Bronchial epithelial cell (primary cell): ENCODE results near the gene MYO10. TPM values are rescaled to one million over a fixed set of nuclear protein-coding genes. Genes with fewer than 3 reads are reported as not detected.

Source experiments
- DNase-seq: peaks from one replicate; pipeline ENCODE4 v3.0.0-alpha.2; 2010; ENCODE audit warnings: low read depth
- FAIRE-seq: peaks from 2 replicates; lab custom pipeline; 2011; peaks lifted over from hg19 to GRCh38; lab: Jason Lieb, UNC
- H3K27me3 ChIP-seq: 2 replicates; pipeline ENCODE4 v1.5.1; 2011; ENCODE audit warnings: low read length; ENCODE audit not compliant: control insufficient read depth, insufficient read depth
- H3K36me3 ChIP-seq: 2 replicates; pipeline ENCODE4 v1.5.1; 2011; ENCODE audit warnings: low read length; ENCODE audit not compliant: control insufficient read depth, insufficient read depth
- H3K4me3 ChIP-seq: 2 replicates; pipeline ENCODE4 v1.5.1; 2011; ENCODE audit warnings: mild to moderate bottlenecking, low read depth, low read length, control low read depth
- total RNA-seq: library from RNA; depleted of rRNA; stranded (reverse); fragments of >200 nt; gene quantifications from 2 replicates; pipeline ENCODE4 v1.2.1, GENCODE V29; 2014
- TF ChIP-seq, protein P1 (sequence below): IDR thresholded peaks from 2 replicates; pipeline ENCODE4 v1.5.1; 2011; ENCODE audit warnings: mild to moderate bottlenecking, moderate library complexity, low read length, control low read depth, inconsistent platforms; ENCODE audit not compliant: insufficient read depth, severe bottlenecking

Gene MYO10
- total RNA-seq, 1 donor from 2014 or later = 39.5 TPM

DNA sequence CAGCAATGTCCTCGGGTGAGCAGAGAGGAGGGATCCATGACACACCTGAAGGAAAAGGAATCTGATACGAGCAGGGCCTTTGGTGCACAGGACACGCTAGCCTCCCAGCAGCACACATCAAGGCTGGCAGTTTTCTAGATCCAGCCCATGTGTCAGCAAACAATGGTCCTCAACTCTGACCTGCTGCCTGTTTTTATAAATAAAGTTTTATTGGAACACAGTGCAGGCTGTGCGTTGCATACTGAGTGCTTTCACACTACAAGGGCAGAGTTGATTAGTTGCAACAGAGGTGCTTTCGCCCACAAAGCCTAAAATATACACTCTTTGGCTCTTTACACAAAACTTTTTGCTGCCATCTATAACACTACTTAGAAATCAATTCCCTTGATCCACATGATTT lies 147.1 kb downstream of the MYO10 start:
- no peaks in the 10 kb centered on the region for H3K27me3 ChIP-seq
- no peak for FAIRE-seq
- DNase-seq = no peak
- TF ChIP-seq, protein P1, sequence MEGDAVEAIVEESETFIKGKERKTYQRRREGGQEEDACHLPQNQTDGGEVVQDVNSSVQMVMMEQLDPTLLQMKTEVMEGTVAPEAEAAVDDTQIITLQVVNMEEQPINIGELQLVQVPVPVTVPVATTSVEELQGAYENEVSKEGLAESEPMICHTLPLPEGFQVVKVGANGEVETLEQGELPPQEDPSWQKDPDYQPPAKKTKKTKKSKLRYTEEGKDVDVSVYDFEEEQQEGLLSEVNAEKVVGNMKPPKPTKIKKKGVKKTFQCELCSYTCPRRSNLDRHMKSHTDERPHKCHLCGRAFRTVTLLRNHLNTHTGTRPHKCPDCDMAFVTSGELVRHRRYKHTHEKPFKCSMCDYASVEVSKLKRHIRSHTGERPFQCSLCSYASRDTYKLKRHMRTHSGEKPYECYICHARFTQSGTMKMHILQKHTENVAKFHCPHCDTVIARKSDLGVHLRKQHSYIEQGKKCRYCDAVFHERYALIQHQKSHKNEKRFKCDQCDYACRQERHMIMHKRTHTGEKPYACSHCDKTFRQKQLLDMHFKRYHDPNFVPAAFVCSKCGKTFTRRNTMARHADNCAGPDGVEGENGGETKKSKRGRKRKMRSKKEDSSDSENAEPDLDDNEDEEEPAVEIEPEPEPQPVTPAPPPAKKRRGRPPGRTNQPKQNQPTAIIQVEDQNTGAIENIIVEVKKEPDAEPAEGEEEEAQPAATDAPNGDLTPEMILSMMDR = no peak
- peaks cover 8% of the 10 kb centered on the region for H3K36me3 ChIP-seq
- H3K4me3 ChIP-seq = no peak overlapping the region

DNA sequence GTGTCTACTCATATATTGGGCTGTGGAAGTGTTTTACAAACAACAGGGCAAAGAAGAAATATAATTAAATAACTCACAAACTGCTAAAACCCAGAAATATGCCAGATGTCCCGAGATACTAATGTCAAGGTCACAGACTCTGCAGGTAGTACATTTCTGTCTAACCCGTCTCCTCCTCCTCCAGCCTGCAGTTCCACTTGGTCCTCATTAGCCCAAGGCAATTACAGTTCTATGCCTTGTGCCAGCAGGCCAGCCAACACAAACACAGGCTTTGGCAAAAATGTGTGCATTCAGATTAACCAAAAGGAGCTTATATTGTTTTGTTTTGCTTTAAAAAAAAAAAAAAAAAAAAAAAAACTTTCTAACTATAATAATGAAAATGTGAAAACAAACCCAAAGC lies 148.8 kb downstream of the MYO10 start:
- DNase-seq (no peak), FAIRE-seq (no peak)
- Histone ChIP-seq H3K27me3 (no peaks in the 10 kb centered on the region), H3K36me3 (peaks cover 9% of the 10 kb centered on the region), H3K4me3 (no peak overlapping the region)
- TF ChIP-seq, protein P1 = no peak

DNA sequence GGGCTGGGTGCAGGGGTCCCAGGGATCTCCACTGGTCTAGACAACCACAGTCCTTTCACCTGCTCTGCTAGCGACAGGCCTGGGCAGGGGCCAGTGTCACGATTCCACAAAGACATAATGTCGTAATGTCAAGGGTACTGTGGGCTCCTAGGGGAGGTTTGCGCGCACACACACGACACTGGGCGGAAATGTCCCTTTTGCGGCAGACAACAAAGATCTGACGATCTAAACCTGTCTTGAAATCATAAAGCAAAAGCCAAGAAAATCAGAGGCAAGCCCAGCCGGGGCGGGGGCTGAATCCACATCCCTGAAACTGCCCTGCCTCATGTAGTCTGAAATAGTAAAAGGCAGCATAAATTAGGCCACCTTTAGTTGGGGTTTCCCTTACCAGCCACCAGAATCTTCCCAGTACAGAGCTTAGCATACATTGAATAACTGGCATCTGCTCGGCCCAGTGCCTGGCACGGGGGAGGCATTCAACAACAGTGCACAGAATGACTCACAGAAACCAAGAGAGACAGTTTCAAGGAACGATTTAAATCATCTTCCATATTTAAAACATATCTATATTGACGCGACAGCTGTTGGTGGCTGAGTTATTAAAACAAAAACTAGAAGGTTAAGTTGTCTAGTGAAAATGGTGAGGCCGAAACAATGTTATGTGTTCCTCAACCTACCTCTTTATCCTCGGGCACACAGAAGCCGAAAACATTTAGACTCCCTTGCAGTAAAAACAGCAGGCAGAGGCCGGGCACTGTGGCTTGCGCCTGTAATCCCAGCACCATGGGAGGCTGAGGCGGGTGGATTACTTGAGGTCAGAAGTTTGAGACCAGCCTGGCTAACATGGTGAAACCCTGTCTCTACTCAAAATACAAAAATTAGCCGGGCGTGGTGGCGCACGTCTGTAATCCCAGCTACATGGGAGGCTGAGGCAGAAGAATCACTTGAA lies 151.0 kb downstream of the MYO10 start:
- Histone ChIP-seq H3K27me3 (no peaks in the 10 kb centered on the region), H3K4me3 (no peak overlapping the region), H3K36me3 (peaks cover 8% of the 10 kb centered on the region)
- DNase-seq (no peak), FAIRE-seq (no peak)
- TF ChIP-seq, protein P1 = no peak

DNA sequence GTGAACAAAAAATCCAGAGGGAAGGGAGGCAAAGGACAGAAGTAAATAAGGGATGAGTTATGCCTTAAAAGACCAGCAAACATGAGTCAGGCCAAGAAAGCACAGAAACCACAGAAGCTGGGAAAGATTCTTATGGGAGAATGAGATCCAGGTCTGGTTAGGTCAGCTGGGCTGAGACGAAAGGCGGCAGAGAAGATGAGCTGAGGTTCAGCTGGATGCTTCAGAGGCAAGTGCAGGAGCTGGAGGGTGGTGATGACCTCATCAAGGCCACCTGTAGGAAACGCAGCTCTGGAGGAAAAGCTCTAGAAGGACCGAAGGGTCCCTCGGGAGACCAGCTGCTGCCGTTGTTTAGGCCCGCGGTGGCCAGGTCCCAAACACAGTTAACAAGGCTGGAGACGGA lies 152.0 kb downstream of the MYO10 start:
- no peak for FAIRE-seq
- no peak overlapping the region for H3K4me3 ChIP-seq
- peaks cover 7% of the 10 kb centered on the region for H3K36me3 ChIP-seq
- TF ChIP-seq, protein P1 = no peak
- DNase-seq = no peak
- no peaks in the 10 kb centered on the region for H3K27me3 ChIP-seq

DNA sequence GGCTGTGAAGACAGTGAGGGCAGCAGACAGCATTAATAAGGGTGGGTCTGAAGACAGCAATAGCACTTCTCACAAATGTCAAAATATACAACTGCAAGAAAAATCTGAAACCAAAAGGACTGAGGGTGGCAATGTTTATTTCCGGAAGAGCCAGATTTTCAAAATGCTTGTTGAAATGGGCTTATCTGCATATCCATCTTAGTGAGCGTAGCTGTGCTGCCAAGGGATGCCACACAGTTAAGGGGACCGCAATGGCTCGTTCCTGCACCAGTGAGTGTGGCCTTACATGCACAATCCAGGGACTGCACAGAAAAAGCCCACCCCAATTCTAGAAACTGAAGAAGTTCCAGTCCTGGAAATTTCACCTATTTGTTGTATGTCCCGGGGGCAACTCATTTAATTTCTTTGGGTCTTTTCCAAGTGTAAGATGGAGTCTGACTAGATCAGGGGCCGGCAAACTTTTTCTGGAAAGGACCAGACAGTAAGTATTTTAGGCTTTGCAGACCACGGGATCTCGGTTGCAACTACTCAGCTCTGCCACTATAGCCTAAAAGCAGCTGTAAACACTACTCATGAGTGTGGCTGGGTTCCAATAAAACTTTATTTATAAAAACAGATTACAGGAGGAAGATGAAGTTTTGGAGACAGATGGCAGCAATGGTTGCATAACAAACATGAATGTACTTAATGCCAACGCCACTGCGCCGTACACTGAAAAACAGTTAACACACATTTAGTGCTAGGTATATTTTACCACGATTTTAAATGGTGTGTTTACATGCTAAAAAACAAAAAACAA lies 154.1 kb downstream of the MYO10 start:
- no peak for FAIRE-seq
- H3K36me3 ChIP-seq = peaks cover 7% of the 10 kb centered on the region
- TF ChIP-seq, protein P1 = no peak

More for the DNA sequence above, 154.1 kb downstream of the MYO10 start:
- no peak for DNase-seq
- Histone ChIP-seq H3K27me3 (no peaks in the 10 kb centered on the region), H3K4me3 (no peak overlapping the region)
